ENCODE measurements around the gene TMEM9.

The TMEM9 gene

DNA sequence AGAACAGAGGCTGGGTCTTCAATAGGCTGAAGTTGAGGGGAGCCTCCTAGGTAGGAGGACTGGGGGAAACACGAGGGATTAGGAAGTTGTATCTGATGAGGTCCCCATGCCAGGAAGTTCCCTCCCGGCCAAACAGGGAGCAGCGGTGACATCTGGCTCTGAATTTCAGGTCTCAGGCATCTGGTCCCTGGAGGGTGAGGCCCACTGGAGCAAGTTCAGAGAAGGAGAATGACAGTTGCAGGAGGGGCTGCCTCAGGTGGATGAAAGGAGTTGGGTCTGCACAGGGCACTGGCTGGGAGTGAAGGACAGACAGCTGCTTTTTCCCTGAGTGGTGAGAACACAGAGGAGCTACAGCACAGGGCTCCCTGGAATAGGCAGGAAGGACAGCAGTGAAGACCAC lies 9.1 kb downstream of the TMEM9 start:
- no peaks in the 10 kb centered on the region for H3K9me3 ChIP-seq (ENCODE audit: control insufficient read depth in 2 of 2, low read length in 2 of 2)
- peaks cover 10% of the 10 kb centered on the region for H3K4me1 ChIP-seq (ENCODE audit: control insufficient read depth, insufficient read depth, low read length)
- no peaks in the 10 kb centered on the region for H3K27me3 ChIP-seq (ENCODE audit: control insufficient read depth in 1 of 2, insufficient read depth in 2 of 2, low read length in 2 of 2)
- no peak overlapping the region for H3K4me3 ChIP-seq (ENCODE audit: low read length in 2 of 2)
- no peak overlapping the region for H3K9ac ChIP-seq (ENCODE audit: low read length in 2 of 2)
- peaks cover 78 to 90% of the 10 kb centered on the region in 2 donors for H3K36me3 ChIP-seq (ENCODE audit: control insufficient read depth in 2 of 2, insufficient read depth in 2 of 2, low read length in 2 of 2)
- H3K27ac ChIP-seq (ENCODE audit: low read length) = no peak overlapping the region

DNA sequence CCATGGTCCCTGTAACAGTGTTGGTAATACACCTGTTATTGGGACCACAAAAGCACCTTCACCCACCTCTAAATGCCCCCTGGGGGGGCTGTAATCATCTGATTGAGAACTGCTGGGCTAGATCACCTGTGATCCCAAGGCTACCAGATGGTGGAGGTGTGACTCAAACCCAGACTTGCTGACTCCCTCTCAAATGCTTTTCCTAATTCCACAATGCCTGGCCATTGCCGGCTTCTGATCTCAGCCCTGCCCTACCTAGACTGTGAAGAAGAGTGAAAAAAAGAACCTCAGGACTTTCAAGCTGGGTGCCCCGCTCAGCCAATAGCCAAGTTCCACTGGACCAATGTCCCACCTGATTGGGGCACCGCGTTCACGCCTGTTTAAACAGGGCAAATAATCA lies 9.6 kb downstream of the TMEM9 start:
- Histone ChIP-seq H3K27ac (ENCODE audit: low read length) (no peak overlapping the region), H3K27me3 (ENCODE audit: control insufficient read depth in 1 of 2, insufficient read depth in 2 of 2, low read length in 2 of 2) (no peaks in the 10 kb centered on the region), H3K9ac (ENCODE audit: low read length in 2 of 2) (no peak overlapping the region), H3K4me1 (ENCODE audit: control insufficient read depth, insufficient read depth, low read length) (peaks cover 10% of the 10 kb centered on the region), H3K4me3 (ENCODE audit: low read length in 2 of 2) (no peak overlapping the region), H3K9me3 (ENCODE audit: control insufficient read depth in 2 of 2, low read length in 2 of 2) (no peaks in the 10 kb centered on the region), H3K36me3 (ENCODE audit: control insufficient read depth in 2 of 2, insufficient read depth in 2 of 2, low read length in 2 of 2) (peaks cover 74 to 91% of the 10 kb centered on the region in 2 donors)

DNA sequence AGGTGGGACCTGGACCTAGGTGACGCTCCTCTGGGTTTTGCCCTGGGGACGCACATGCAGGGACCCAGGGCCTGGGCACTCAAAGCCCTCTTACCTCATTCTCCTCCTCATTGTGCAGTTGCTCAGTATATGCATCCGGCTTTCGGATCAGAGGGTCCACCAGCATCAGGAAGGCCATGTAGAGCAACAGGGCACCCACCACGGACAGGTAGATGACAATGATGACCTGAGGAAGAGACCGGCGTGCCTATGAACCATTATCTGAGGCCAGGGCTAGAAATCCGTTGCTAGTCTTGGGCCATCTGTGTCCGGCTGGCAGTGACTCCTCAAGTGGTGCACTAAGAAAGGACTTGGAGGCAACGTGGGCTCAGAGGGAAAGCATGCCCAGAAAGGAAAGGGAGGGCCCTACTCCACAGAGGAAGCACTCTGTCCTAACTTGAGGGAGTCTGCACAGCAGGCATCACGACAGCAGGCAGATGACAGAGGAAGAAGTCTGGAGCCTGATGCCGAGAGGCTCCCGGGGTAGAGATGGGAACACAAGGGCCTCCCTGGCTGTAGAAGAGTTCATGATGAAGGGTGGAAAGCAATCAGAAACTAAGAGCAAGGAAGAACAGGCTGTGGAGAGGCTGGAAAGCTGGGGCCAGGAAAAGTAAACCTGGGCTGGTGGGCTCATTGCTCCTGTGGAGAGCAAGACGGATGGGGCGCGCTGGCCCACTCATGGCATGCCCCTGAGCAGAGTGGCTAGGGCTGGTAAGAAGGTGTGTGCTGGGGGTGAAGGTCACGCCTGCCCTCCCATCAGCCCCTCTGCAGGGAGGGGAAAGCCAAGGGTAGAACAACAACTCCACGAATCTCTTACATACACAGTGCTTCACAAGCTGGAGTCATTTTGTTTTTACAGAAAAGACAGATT lies 10.3 kb downstream of the TMEM9 start:
- no peak overlapping the region for H3K9ac ChIP-seq (ENCODE audit: low read length in 2 of 2)
- no peaks in the 10 kb centered on the region for H3K27me3 ChIP-seq (ENCODE audit: control insufficient read depth in 1 of 2, insufficient read depth in 2 of 2, low read length in 2 of 2)
- no peaks in the 10 kb centered on the region for H3K9me3 ChIP-seq (ENCODE audit: control insufficient read depth in 2 of 2, low read length in 2 of 2)
- H3K27ac ChIP-seq (ENCODE audit: low read length) = no peak overlapping the region
- no peak overlapping the region for H3K4me3 ChIP-seq (ENCODE audit: low read length in 2 of 2)
- H3K4me1 ChIP-seq (ENCODE audit: control insufficient read depth, insufficient read depth, low read length) = peaks cover 11% of the 10 kb centered on the region
- peaks cover 68 to 90% of the 10 kb centered on the region in 2 donors for H3K36me3 ChIP-seq (ENCODE audit: control insufficient read depth in 2 of 2, insufficient read depth in 2 of 2, low read length in 2 of 2)

DNA sequence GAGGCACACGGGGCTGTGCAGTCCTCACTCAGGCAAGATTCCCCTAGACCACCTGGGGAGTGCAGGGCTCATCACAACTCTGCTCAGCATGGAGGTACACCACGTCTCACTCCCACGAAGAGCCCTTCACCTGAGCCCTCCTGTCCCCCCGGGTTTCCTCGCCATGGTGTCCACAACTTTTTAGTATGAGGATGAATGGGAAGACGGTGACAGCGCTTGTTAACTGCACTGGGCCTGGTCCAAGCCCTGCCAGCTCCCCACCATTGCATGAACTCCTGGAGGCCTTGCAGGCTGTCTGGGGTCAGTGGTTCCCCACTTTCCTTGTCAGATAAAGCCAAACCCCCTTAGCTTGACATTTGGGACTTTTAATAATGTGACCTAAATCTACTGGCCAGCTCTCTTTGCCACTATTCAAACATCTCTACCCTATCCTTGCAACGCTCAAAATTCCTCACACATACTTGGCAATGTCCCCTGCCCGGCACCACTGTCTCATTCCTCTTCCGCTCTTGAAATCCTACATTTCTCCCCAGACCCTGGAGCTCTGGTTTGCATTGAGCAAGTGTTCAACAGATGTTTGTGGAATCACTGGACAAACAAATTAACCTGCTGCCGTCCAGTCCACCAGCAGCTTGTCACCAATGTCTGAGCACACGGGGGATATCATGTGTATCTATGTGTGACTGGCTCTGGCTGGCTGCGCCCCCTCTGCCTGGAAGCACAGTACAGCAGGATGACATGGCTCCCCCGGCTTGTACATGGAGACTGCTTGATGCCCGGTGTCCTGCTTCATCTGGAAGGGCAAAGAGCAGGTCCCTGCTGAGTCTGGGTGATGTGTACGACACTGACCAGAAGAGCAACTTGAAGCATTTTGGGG lies 11.2 kb downstream of the TMEM9 start:
- Histone ChIP-seq H3K27me3 (ENCODE audit: control insufficient read depth in 1 of 2, insufficient read depth in 2 of 2, low read length in 2 of 2) (no peaks in the 10 kb centered on the region), H3K27ac (ENCODE audit: low read length) (no peak overlapping the region), H3K9ac (ENCODE audit: low read length in 2 of 2) (no peak overlapping the region), H3K4me3 (ENCODE audit: low read length in 2 of 2) (no peak overlapping the region), H3K9me3 (ENCODE audit: control insufficient read depth in 2 of 2, low read length in 2 of 2) (no peaks in the 10 kb centered on the region), H3K4me1 (ENCODE audit: control insufficient read depth, insufficient read depth, low read length) (peaks cover 19% of the 10 kb centered on the region), H3K36me3 (ENCODE audit: control insufficient read depth in 2 of 2, insufficient read depth in 2 of 2, low read length in 2 of 2) (peaks cover 59 to 84% of the 10 kb centered on the region in 2 donors)

DNA sequence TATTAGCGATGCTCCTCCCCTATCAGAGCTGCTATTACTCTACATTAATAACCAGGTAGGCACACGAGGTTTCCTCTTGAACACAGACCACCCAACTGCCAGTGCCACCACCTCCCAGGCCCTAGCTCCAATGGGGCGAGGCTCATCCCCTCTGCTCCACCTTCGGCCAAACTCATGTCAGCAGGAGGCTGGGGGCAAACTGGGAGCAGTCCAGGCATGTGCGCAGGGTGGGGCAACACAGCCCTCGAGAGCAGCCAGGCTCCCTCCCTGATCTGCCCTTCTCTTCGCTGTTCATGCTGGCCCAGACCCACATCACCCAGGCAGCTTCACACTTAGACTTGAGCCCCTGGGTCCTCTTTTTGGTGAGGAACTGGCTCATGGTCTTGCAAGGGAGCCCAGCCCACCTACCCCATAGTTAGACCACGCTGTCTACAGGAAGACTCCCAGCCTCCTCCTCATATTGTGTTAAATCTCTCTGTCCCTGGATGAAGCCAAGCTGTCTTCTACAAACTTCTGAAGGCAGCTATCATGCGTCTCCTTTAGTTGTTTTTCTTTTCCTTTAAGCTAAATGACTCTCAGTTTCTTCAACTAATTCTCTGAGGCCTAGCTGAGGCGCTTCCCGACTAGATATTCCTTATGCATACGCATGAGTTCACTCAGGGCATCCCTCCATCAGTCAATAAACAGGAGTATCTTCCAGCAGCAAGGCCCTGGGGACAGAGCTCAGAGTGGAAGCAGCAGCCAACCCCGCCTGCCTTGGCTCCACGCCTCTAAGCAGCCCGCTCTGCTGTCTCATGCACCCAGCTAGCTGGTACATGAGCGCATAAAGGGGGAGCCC lies 12.0 kb downstream of the TMEM9 start:
- peaks cover 58 to 76% of the 10 kb centered on the region in 2 donors for H3K36me3 ChIP-seq (ENCODE audit: control insufficient read depth in 2 of 2, insufficient read depth in 2 of 2, low read length in 2 of 2)
- peaks cover 25% of the 10 kb centered on the region for H3K4me1 ChIP-seq (ENCODE audit: control insufficient read depth, insufficient read depth, low read length)
- H3K4me3 ChIP-seq (ENCODE audit: low read length in 2 of 2) = no peak overlapping the region
- H3K27me3 ChIP-seq (ENCODE audit: control insufficient read depth in 1 of 2, insufficient read depth in 2 of 2, low read length in 2 of 2) = no peaks in the 10 kb centered on the region
- H3K9ac ChIP-seq (ENCODE audit: low read length in 2 of 2) = no peak overlapping the region
- no peaks in the 10 kb centered on the region for H3K9me3 ChIP-seq (ENCODE audit: control insufficient read depth in 2 of 2, low read length in 2 of 2)
- H3K27ac ChIP-seq (ENCODE audit: low read length) = no peak overlapping the region

DNA sequence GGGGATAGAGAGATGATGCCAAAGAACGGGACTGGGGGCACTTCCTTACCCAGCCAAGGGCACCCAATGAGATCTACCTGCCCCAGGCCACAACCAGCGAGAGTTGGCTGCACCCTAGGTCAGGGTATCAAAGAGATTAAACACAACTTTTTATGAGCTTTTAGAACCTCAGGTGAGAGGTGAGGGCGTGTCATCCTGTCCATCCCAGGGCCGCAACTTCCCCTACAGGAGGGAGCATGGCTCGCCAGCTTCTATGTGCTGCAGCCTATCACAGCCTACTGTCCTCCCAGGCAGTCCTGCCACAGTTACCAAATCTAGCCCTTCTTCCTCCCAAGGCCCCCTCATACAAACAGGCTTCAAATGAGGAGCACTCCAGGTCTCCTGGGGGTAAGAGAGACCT lies 12.9 kb downstream of the TMEM9 start:
- H3K4me3 ChIP-seq (ENCODE audit: low read length in 2 of 2) = no peak overlapping the region
- H3K27ac ChIP-seq (ENCODE audit: low read length) = no peak overlapping the region
- H3K9ac ChIP-seq (ENCODE audit: low read length in 2 of 2) = no peak overlapping the region
- no peaks in the 10 kb centered on the region for H3K9me3 ChIP-seq (ENCODE audit: control insufficient read depth in 2 of 2, low read length in 2 of 2)
- no peaks in the 10 kb centered on the region for H3K27me3 ChIP-seq (ENCODE audit: control insufficient read depth in 1 of 2, insufficient read depth in 2 of 2, low read length in 2 of 2)
- H3K4me1 ChIP-seq (ENCODE audit: control insufficient read depth, insufficient read depth, low read length) = peaks cover 33% of the 10 kb centered on the region
- H3K36me3 ChIP-seq (ENCODE audit: control insufficient read depth in 2 of 2, insufficient read depth in 2 of 2, low read length in 2 of 2) = peaks cover 52 to 69% of the 10 kb centered on the region in 2 donors

DNA sequence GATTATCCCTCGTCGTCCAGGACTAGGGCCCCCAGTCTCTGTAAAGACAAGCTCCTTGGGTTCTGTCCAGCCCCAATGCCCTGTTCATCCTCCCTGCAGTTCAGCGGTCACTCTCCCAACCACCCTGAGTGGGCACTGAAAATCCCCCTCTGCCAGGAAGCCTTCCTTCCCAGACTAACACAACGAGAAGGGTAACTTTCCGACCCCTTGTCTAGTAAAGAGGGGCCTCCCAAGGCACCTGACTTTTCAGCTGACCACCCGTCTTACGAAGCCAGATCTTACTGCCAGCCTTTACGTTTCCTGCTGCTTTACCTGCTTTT lies 13.4 kb downstream of the TMEM9 start:
- Histone ChIP-seq H3K27me3 (ENCODE audit: control insufficient read depth in 1 of 2, insufficient read depth in 2 of 2, low read length in 2 of 2) (no peaks in the 10 kb centered on the region), H3K27ac (ENCODE audit: low read length) (no peak overlapping the region), H3K4me1 (ENCODE audit: control insufficient read depth, insufficient read depth, low read length) (peaks cover 34% of the 10 kb centered on the region), H3K36me3 (ENCODE audit: control insufficient read depth in 2 of 2, insufficient read depth in 2 of 2, low read length in 2 of 2) (peaks cover 46 to 66% of the 10 kb centered on the region in 2 donors), H3K4me3 (ENCODE audit: low read length in 2 of 2) (no peak overlapping the region), H3K9ac (ENCODE audit: low read length in 2 of 2) (no peak overlapping the region), H3K9me3 (ENCODE audit: control insufficient read depth in 2 of 2, low read length in 2 of 2) (no peaks in the 10 kb centered on the region)

DNA sequence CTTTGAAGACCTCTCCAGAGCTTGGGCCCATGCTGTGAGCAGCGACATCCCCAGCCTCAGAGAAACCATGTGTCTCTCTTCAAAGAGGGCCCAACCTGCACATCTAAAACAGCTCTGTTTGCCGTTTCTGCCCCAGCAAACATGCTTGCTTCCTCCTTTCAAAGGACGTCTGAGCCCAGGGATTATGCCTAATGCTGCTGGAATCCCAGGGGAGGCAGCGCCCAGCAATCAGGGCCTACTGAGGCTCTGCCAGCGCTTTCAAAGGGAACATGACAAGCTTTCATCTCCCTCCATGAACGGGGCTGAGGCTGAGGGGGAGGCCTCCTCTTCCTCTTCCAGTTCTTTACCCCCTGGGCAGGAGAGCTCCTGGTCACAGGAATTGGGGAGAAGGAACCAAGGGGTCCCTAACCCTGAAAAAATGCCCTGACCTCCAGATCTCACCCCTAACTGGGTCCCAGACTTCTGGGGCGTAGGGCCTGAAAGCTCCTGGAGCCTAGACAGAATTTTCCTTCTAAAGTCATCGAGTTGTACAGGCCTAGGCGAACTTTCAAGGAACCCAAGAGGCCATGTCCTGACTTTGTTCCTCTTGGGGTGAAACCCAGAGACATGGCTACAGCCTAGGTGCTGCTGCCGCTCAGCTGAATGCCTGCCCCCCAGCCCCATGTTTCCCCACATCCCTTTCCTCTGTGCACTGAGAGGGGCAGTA lies 13.9 kb downstream of the TMEM9 start:
- no peak overlapping the region for H3K27ac ChIP-seq (ENCODE audit: low read length)
- H3K4me3 ChIP-seq (ENCODE audit: low read length in 2 of 2) = no peak overlapping the region
- no peaks in the 10 kb centered on the region for H3K9me3 ChIP-seq (ENCODE audit: control insufficient read depth in 2 of 2, low read length in 2 of 2)
- peaks cover 46 to 67% of the 10 kb centered on the region in 2 donors for H3K36me3 ChIP-seq (ENCODE audit: control insufficient read depth in 2 of 2, insufficient read depth in 2 of 2, low read length in 2 of 2)
- no peak overlapping the region for H3K9ac ChIP-seq (ENCODE audit: low read length in 2 of 2)
- no peaks in the 10 kb centered on the region for H3K27me3 ChIP-seq (ENCODE audit: control insufficient read depth in 1 of 2, insufficient read depth in 2 of 2, low read length in 2 of 2)
- peaks cover 36% of the 10 kb centered on the region for H3K4me1 ChIP-seq (ENCODE audit: control insufficient read depth, insufficient read depth, low read length)

DNA sequence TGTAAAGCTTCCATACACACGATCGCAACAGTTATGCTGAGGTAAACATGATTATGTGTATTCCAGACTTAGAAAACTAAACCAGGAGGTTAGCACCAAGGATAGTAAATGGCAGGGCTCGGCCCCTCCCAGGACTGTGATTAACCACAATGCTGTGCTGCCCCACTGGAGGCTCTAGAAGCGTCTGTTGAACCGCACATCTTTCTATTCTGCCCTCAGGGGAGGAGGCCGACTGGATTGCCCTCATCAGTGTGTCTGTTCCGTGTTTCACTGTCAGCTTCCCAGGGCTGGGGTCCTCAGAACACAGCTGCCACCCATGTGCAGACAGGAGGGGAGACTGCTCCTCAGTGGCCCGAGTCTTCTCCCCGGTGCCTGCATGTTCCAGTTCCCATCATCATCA lies 14.5 kb downstream of the TMEM9 start:
- no peak overlapping the region for H3K4me3 ChIP-seq (ENCODE audit: low read length in 2 of 2)
- H3K4me1 ChIP-seq (ENCODE audit: control insufficient read depth, insufficient read depth, low read length) = peaks cover 36% of the 10 kb centered on the region
- peaks cover 46 to 67% of the 10 kb centered on the region in 2 donors for H3K36me3 ChIP-seq (ENCODE audit: control insufficient read depth in 2 of 2, insufficient read depth in 2 of 2, low read length in 2 of 2)
- H3K27ac ChIP-seq (ENCODE audit: low read length) = no peak overlapping the region
- no peaks in the 10 kb centered on the region for H3K9me3 ChIP-seq (ENCODE audit: control insufficient read depth in 2 of 2, low read length in 2 of 2)
- no peaks in the 10 kb centered on the region for H3K27me3 ChIP-seq (ENCODE audit: control insufficient read depth in 1 of 2, insufficient read depth in 2 of 2, low read length in 2 of 2)
- no peak overlapping the region for H3K9ac ChIP-seq (ENCODE audit: low read length in 2 of 2)

DNA sequence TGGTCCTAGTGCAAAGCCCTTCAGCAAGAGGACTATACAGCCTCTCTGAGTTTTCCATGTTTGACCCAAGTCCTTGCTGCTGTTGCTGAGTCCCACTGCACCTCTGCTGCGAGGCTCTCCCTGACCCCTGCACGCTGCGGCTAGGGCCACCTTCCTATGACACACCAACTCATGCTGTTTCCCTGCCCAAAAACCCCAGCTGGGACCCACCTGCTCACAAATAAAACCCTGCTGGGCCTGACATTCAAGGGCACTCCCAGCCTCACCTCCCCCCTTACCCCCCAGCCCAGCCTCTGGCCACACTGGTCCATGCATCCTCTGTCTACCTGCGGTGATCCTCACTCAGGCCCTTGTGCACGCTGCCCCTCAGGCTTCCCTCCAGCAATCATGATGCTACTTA lies 15.0 kb downstream of the TMEM9 start:
- Histone ChIP-seq H3K36me3 (ENCODE audit: control insufficient read depth in 2 of 2, insufficient read depth in 2 of 2, low read length in 2 of 2) (peaks cover 46 to 65% of the 10 kb centered on the region in 2 donors), H3K4me1 (ENCODE audit: control insufficient read depth, insufficient read depth, low read length) (peaks cover 36% of the 10 kb centered on the region), H3K9me3 (ENCODE audit: control insufficient read depth in 2 of 2, low read length in 2 of 2) (no peaks in the 10 kb centered on the region), H3K27ac (ENCODE audit: low read length) (no peak overlapping the region), H3K4me3 (ENCODE audit: low read length in 2 of 2) (no peak overlapping the region), H3K9ac (ENCODE audit: low read length in 2 of 2) (no peak overlapping the region), H3K27me3 (ENCODE audit: control insufficient read depth in 1 of 2, insufficient read depth in 2 of 2, low read length in 2 of 2) (no peaks in the 10 kb centered on the region)
